Left ventricle myocardium inferior (tissue), 1 donor: ENCODE results near the gene CARD14. TPM values are rescaled to one million over a fixed set of nuclear protein-coding genes. Genes with fewer than 3 reads are reported as not detected.
"Not testable (repeated sequence)": the region's sequence is repeated elsewhere in the genome, so short reads cannot be mapped to it uniquely, and the experiment has no call there.

ENCODE experiments used
- DNase-seq: peaks from one replicate; pipeline ENCODE4 v3.0.0-alpha.2; 2020
- H3K27ac ChIP-seq: fragments of 200-600 bp; replicated peaks from 2 replicates; pipeline ENCODE4 v1.8.0; 2021
- H3K27me3 ChIP-seq: fragments of 200-600 bp; 2 replicates; pipeline ENCODE4 v1.8.0; 2021; ENCODE audit warnings: low read depth
- H3K36me3 ChIP-seq: fragments of 200-600 bp; 2 replicates; pipeline ENCODE4 v1.8.0; 2021
- H3K4me1 ChIP-seq: fragments of 200-600 bp; 2 replicates; pipeline ENCODE4 v1.8.0; 2021
- H3K4me3 ChIP-seq: fragments of 200-600 bp; 2 replicates; pipeline ENCODE4 v1.8.0; 2021; ENCODE audit warnings: mild to moderate bottlenecking, moderate library complexity
- H3K9me3 ChIP-seq: fragments of 200-600 bp; replicated peaks from 2 replicates; pipeline ENCODE4 v1.8.0; 2021
- CTCF ChIP-seq: fragments of 200-600 bp; IDR thresholded peaks from 2 replicates; pipeline ENCODE4 v1.8.0; 2021; ENCODE audit warnings: antibody characterized with exemption, mild to moderate bottlenecking, borderline replicate concordance
- intact Hi-C: fragments of 100-400 bp; cut with micrococcal nuclease; formaldehyde crosslinking; loops from one replicate; pipeline ENCODE4 v1.11.0; 2022
- total RNA-seq: library from RNA; stranded (reverse); fragmentation: NEBNext Ultra II Directional; extraction: Animal tissue kit (Norgen Biotek cat#: 25700); gene quantifications from one replicate; pipeline ENCODE4 v1.2.1, GENCODE V29; 2021
- donor health status: DM: no; HTN: yes; CAD: no; lungs with severe emphysema.

Gene CARD14
- total RNA-seq, 1 donor from 2014 or later, result 0.49 TPM

GRCh38 chr17:80257716-80258213, 87.9 kb downstream of the CARD14 start:
- Histone ChIP-seq H3K4me1 (peaks cover 37% of the 10 kb centered on the region), H3K27me3 (no peaks in the 10 kb centered on the region), H3K36me3 (no peaks in the 10 kb centered on the region), H3K9me3 (no peaks in the 10 kb centered on the region), H3K27ac (peak overlapping the region; percentile 32), H3K4me3 (no peak overlapping the region)
- DNase-seq, result no peak
- intact Hi-C loops, result no loop called here
- no peak for TF ChIP-seq CTCF

- intact Hi-C loops, H3K9me3 ChIP-seq, H3K27me3 ChIP-seq, DNase-seq, H3K4me3 ChIP-seq, H3K36me3 ChIP-seq: not testable (repeated sequence)
- peak overlapping the region; percentile 32 for H3K27ac ChIP-seq
- H3K4me1 ChIP-seq, result peaks cover 42% of the 10 kb centered on the region
These were observed 88.5 kb downstream of the CARD14 start for GRCh38 chr17:80258296-80258695.

Other genes with a start within 250 kb of the CARD14 start
- 15.9 TPM for gene TBC1D16, start 134.2 kb upstream of the CARD14 start, total RNA-seq
- gene CCDC40, start 133.4 kb upstream of the CARD14 start, total RNA-seq, result 7.7 TPM
- gene GAA, start 68.4 kb upstream of the CARD14 start, total RNA-seq, result 44.4 TPM
- 30.0 TPM for gene EIF4A3, start 22.9 kb upstream of the CARD14 start, total RNA-seq
- 10.9 TPM for gene SGSH, start 50.3 kb downstream of the CARD14 start, total RNA-seq
- 4.1 TPM for gene SLC26A11, start 50.4 kb downstream of the CARD14 start, total RNA-seq
- gene RNF213, start 90.8 kb downstream of the CARD14 start, total RNA-seq, result 25.6 TPM
- 11.3 TPM for gene ENDOV, start 245.1 kb downstream of the CARD14 start, total RNA-seq